PC-3 (cell line): ENCODE measurements around the gene PRRX1. TPM values are rescaled to one million over a fixed set of nuclear protein-coding genes. Genes with fewer than 3 reads are reported as not detected.

ENCODE experiments used
- ATAC-seq: fragments of 200-7000 bp; cut with Tn5 transposase; 2 replicates; pipeline ENCODE4 v1.9.1; 2020; ENCODE audit warnings: mild to moderate bottlenecking, moderate library complexity
- BruUV-seq: library from RNA; stranded (reverse); fragments of 400-500 nt; replicated peaks from 2 replicates; lab custom pipeline; 2021; lab: Mats Ljungman, UMichigan
- CTCF ChIA-PET: fragments of 300-600 bp; sonication (Branson Sonifier 250); formaldehyde crosslinking; loops from one replicate; lab custom pipeline; 2022; ENCODE audit warnings: antibody characterized with exemption; lab: Charles Lee
- POLR2A ChIA-PET: fragments of 300-600 bp; sonication (Branson Sonifier 250); formaldehyde crosslinking; loops from one replicate; lab custom pipeline; 2022; ENCODE audit warnings: antibody characterized with exemption; ENCODE audit not compliant: unreplicated experiment; lab: Charles Lee
- DNase-seq: peaks from one replicate; pipeline ENCODE4 v3.0.0-alpha.2; 2015
- H2AFZ ChIP-seq: fragments of 300-600 bp; sonication (generic); 2 replicates; pipeline ENCODE4 v1.6.0; 2016; ENCODE audit warnings: antibody characterized with exemption, low read length
- H3F3A ChIP-seq: fragments of 300-600 bp; sonication (generic); one replicate; pipeline ENCODE4 v1.6.0; 2017; ENCODE audit warnings: antibody characterized with exemption, low read length, control low read depth, mild to moderate bottlenecking; ENCODE audit not compliant: unreplicated experiment
- H3K27ac ChIP-seq: fragments of 300-600 bp; sonication (generic); 2 replicates; pipeline ENCODE4 v1.5.1; 2016; ENCODE audit warnings: mild to moderate bottlenecking, low read length
- H3K27me3 ChIP-seq: fragments of 300-600 bp; sonication (generic); 2 replicates; pipeline ENCODE4 v1.6.1; 2016; ENCODE audit warnings: low read length, mixed read lengths
- H3K36me3 ChIP-seq: fragments of 300-600 bp; sonication (generic); 2 replicates; pipeline ENCODE4 v1.6.1; 2016; ENCODE audit warnings: low read depth, mixed run types, low read length, mixed read lengths
- H3K4me1 ChIP-seq: fragments of 300-600 bp; sonication (generic); 2 replicates; pipeline ENCODE4 v1.5.1; 2016; ENCODE audit warnings: low read length; ENCODE audit not compliant: insufficient read depth
- H3K4me2 ChIP-seq: fragments of 300-600 bp; sonication (generic); 2 replicates; pipeline ENCODE4 v1.6.0; 2016; ENCODE audit warnings: low read length
- H3K4me3 ChIP-seq: fragments of 300-600 bp; sonication (generic); 2 replicates; pipeline ENCODE4 v1.5.1; 2016; ENCODE audit warnings: mild to moderate bottlenecking, low read length, mixed read lengths
- H3K79me2 ChIP-seq: fragments of 300-600 bp; sonication (generic); 2 replicates; pipeline ENCODE4 v1.6.1; 2017; ENCODE audit warnings: low read length, mixed read lengths
- H3K9ac ChIP-seq: fragments of 300-600 bp; sonication (generic); 2 replicates; pipeline ENCODE4 v1.6.0; 2016; ENCODE audit warnings: mild to moderate bottlenecking, low read length
- H3K9me2 ChIP-seq: fragments of 300-600 bp; sonication (generic); replicated peaks from 2 replicates; pipeline ENCODE4 v1.6.1; 2016; ENCODE audit warnings: mixed run types, low read length, mixed read lengths
- H3K9me3 ChIP-seq: fragments of 300-600 bp; sonication (generic); 2 replicates; pipeline ENCODE4 v1.6.1; 2016; ENCODE audit warnings: low read length, mixed read lengths
- H4K20me1 ChIP-seq: fragments of 300-600 bp; sonication (generic); 2 replicates; pipeline ENCODE4 v1.6.1; 2016; ENCODE audit warnings: low read length, mixed read lengths
- CTCF ChIP-seq: fragments of 300-600 bp; sonication (generic); conservative IDR thresholded peaks from 2 replicates; pipeline ENCODE4 v1.5.1; 2017; ENCODE audit warnings: antibody characterized with exemption, low read depth, mild to moderate bottlenecking, low read length
- EZH2 ChIP-seq: fragments of 300-600 bp; sonication (generic); IDR thresholded peaks from one replicate; pipeline ENCODE4 v1.6.1; 2017; ENCODE audit warnings: antibody characterized with exemption, mild to moderate bottlenecking, low read length; ENCODE audit not compliant: unreplicated experiment
- EZH2phosphoT487 ChIP-seq: fragments of 300-600 bp; sonication (generic); IDR thresholded peaks from 2 replicates; pipeline ENCODE4 v1.6.1; 2018; ENCODE audit warnings: mild to moderate bottlenecking, antibody characterized with exemption, low read length, borderline replicate concordance
- intact Hi-C: fragments of 100-400 bp; cut with micrococcal nuclease; formaldehyde crosslinking; loops from 2 replicates; pipeline ENCODE4 v1.9.0; 2023
- total RNA-seq: library from RNA; depleted of rRNA; stranded (reverse); fragments of >200 nt; gene quantifications from 2 replicates; pipeline ENCODE4 v1.2.3, GENCODE V29; 2014

The PRRX1 gene
- total RNA-seq, 1 experiment from 2014 or later, result not detected

GRCh38 chr1:170741678-170742077 is 77.7 kb downstream of the PRRX1 start:
- no peaks in the 10 kb centered on the region for H3K79me2 ChIP-seq
- H3K4me1 ChIP-seq, result no peaks in the 10 kb centered on the region
- no peaks in the 10 kb centered on the region for H3K9me2 ChIP-seq
- ATAC-seq (no peak), DNase-seq (no peak)
- no TSS peak for BruUV-seq
- H3K27me3 ChIP-seq, result no peaks in the 10 kb centered on the region
- H3K9ac ChIP-seq, result no peak overlapping the region
- ChIA-PET POLR2A (no interaction called here), CTCF (no interaction called here)
- no peak overlapping the region for H3K4me3 ChIP-seq
- no peak overlapping the region for H3K4me2 ChIP-seq
- TF ChIP-seq CTCF (no peak), EZH2 (no peak), EZH2phosphoT487 (no peak)
- no peak overlapping the region for H3K27ac ChIP-seq
- no peaks in the 10 kb centered on the region for H3K36me3 ChIP-seq
- H4K20me1 ChIP-seq, result no peaks in the 10 kb centered on the region
- H2AFZ ChIP-seq, result no peak overlapping the region
- intact Hi-C loops, result no loop called here
- H3K9me3 ChIP-seq, result no peaks in the 10 kb centered on the region
- no peaks in the 10 kb centered on the region for H3F3A ChIP-seq

GRCh38 chr1:170742600-170742999 is 78.7 kb downstream of the PRRX1 start:
- no TSS peak for BruUV-seq
- CTCF ChIA-PET, result no interaction called here

More at GRCh38 chr1:170742600-170742999, 78.7 kb downstream of the PRRX1 start:
- H3K9ac ChIP-seq, result no peak overlapping the region
- no peaks in the 10 kb centered on the region for H3K79me2 ChIP-seq
- no peaks in the 10 kb centered on the region for H3K4me1 ChIP-seq
- no peak for ATAC-seq
- H3K27ac ChIP-seq, result no peak overlapping the region
- no peaks in the 10 kb centered on the region for H3F3A ChIP-seq
- no peak overlapping the region for H3K4me3 ChIP-seq
- intact Hi-C loops, result no loop called here
- H4K20me1 ChIP-seq, result no peaks in the 10 kb centered on the region
- H3K9me2 ChIP-seq, result no peaks in the 10 kb centered on the region
- no peak overlapping the region for H2AFZ ChIP-seq
- H3K9me3 ChIP-seq, result no peaks in the 10 kb centered on the region
- no peak overlapping the region for H3K4me2 ChIP-seq
- no peak for TF ChIP-seq EZH2
- TF ChIP-seq EZH2phosphoT487, result no peak
- TF ChIP-seq CTCF, result no peak
- H3K27me3 ChIP-seq, result no peaks in the 10 kb centered on the region
- no peak for DNase-seq
- no peaks in the 10 kb centered on the region for H3K36me3 ChIP-seq
- POLR2A ChIA-PET, result no interaction called here
